GM19239 (cell line): ENCODE results near the gene SUSD4.

ENCODE experiments used
- DNase-seq: peaks from one replicate; pipeline ENCODE4 v3.0.0; 2011; ENCODE audit warnings: low spot score; ENCODE audit not compliant: insufficient read length
- FAIRE-seq: peaks from 2 replicates; lab custom pipeline; 2011; peaks lifted over from hg19 to GRCh38; lab: Jason Lieb, UNC

The SUSD4 gene

DNA sequence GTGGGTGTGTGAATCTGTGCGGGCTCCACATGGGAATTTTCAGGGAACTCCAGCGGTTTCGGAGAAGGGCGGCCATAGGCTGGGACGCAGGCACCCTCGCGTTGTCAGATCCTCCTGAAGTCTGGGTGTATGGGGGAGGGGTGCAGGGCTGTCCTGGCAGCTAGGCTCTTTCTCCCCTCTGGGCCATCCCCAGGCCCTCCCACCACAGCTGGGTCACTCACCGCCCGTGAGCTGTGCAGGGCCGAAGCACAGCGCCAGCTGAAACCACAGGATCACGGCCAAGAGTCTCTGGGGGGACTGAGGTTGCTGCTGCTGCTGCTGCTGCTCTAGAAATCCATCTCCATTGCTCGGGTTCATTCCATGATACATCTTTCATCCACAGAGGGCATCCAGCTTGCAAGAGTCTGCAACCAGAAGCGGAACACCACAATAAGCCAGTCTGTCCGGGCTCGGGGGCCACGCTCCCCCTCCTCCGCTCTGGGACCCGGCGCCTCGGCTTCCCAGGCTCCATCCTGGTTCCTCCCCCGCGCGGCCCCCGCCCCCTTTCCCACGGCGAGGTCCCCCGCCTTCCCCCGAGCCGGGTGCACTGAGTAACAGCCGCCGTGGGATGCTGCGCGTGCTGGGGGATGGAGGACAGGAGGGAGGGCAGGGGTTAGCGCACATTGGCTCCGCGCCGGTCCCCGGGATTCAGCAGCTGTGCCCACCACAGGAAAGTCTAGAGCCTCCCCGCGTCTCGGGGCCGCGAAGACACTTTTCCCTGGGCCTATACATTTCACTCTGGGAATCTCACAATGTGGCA, 720 bp downstream of the SUSD4 start:
- no peak for DNase-seq
- FAIRE-seq = no peak

DNA sequence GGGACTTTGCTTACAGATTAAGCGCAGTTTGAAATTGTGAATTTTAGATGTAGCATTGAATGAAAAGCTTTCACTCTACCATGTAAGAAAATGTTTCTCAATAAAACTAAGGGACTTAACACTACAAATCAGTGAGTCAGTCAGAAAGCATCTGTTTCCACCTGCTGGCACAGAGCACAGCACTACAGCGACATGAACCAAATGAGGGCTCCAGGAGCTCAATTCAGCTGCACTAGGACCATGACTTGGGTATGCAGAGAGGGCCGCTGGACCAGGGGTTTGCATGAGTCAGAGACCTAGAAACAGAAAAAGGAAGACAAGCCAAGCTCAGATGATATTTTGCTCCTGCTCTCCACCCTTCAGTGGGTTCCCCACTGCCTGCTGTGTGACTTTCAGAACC, 5.2 kb downstream of the SUSD4 start:
- FAIRE-seq (no peak), DNase-seq (no peak)

DNA sequence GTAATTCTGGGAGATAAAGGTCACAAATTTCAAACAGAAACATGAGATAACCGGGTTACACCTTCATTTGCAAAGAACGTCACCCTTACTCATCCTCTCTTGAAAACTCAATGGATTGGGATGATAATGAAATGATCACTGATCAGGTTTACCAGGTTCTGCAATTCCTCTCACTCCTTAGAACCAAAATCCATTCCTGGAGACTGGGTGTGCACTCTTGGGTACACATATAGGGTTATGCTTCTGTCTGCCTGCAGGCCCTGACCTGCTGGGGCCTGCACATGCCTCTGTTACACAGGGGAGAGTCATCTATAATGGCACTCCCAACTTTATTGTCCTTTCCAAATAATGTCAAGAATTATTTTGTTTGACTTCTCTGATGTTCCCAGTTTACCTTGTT, 8.3 kb downstream of the SUSD4 start:
- FAIRE-seq (no peak), DNase-seq (no peak)

DNA sequence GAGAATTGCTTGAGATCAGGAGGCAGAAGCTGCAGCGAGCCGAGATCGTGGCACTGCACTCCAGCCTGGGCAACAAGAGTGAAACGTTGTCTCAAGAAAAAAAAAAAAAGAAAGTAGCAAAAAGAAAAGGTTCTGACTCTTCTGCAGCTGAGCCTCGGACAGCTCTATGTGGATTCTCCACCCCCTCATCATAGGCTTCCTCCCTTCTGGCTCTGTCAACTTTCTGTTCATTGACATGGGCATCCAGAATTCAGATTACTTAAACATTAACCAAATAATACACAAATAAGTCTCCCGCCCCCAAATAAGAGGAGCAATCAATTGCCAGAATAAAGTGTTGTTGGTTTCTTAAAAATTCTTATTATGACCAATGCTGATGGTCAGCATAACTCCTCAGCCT, 10.0 kb downstream of the SUSD4 start:
- no peak for DNase-seq
- no peak for FAIRE-seq

DNA sequence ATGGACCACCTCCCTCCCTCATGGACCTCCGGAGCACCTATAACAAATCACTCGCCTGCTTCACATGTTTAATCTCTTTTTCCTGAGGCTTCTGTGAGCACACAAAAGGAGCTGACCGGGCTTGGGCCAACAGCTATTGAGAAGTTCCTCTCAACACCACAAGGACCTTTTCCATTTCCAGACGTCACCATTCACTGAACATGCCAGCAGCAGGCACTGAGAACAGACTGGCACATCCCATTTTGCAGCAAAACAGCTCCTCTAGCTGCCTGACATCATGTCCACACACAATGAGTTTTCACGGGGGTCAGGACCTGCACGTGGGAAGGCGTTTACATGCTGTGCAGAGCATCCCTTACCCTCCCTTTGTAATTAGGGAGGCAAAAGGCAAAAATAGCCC, 11.0 kb downstream of the SUSD4 start:
- DNase-seq (no peak), FAIRE-seq (no peak)

DNA sequence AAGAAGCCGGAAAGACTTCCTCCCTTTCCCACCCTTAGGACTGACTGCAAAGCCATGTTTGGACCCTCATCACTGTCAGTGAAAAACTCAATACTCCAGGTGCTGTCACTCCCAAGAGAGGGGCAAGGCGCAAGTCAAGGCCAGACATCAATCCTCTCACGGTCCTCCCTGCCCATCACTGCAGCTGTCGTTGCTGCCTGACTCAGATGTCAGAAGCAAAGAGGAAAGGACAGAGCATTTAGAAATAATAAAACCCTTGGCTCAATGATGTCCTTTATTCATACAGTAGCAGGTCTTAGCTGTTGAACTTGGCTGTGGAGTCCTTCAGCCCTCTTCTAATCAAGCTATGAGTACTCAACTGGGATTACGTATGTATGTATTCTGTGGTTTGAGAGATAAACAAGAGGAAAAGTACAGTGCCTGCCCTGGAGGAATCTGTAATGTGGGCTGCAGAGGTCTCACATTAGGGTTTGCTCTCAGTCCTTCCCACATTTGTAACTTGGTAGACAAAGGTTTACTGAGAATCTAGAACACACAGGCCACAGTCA, 13.5 kb downstream of the SUSD4 start:
- no peak for FAIRE-seq
- DNase-seq = no peak

DNA sequence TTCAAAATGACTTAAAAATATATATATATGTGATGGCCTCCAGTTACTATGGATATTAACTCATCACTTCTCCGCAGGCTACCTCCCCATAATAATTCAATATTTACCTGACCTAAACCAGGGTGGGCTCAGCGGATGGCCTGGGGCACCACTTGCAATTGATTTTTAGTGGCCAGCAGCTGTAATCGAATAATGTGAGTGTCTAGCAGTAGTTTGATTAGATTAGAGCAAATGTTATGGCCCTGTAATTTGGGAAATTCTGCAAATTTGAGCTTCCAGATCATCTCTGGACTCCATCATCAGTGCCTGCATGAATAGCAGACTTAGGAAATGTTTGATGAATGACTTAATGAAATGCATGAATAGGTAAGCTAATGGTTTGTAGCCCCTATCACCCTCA, 14.7 kb downstream of the SUSD4 start:
- FAIRE-seq = no peak
- no peak for DNase-seq

DNA sequence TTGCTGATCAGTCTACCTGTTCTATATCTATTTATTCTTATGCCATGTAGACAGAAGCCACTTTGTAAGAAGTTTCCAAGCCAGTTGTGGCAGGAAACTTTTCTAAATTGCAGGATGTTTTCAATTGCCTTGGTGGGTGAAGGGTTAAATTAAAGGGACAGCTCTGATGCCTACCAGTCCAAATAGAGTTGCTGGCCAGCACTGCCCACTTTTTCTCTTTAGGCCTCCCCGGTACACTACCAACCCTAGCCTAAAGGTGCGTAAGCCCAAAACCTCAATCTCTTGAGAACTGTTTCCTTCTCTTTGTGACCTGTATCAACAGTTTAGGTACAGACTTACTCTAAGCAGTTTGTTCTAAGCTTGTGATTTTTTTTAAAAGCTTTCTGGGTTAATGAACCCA, 15.5 kb downstream of the SUSD4 start:
- no peak for DNase-seq
- no peak for FAIRE-seq

DNA sequence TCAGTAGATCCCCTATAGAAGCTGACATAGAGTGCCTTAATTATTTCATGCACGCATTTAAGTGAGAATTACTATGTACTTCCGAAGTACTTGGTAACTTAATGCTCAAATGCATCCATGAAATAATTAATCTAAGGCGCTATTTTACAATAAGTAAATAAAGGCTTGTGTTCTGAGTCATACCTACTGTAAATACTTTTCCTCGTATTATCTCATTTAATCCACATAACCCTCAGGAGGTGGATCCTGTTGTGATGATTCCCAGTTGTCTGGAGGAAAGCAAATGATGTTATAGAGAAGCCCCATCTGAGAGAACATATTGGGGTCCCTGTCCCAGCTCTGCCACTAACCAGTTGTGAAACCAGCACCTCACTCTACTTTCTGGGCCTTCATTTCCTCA, 16.4 kb downstream of the SUSD4 start:
- FAIRE-seq = no peak
- DNase-seq = no peak

DNA sequence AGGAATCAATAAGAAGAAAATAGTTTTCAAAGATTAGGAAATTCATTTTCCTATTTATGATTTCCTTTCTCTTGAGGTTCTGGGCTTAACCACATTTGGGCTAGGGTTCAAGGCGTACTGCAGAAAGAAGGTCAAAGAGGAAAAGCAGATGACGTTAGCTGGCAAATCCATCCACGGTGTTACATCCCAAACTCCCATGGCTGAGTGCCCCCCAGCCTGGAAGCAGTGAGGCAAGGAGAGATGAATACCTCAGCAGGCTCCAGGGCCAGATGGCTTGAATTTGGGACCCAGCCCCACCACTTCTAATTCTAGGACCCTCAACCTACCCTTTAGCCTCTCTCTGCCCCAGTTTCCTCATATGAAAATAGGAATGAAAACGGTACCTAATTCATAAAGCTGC, 17.7 kb downstream of the SUSD4 start:
- FAIRE-seq = no peak

DNA sequence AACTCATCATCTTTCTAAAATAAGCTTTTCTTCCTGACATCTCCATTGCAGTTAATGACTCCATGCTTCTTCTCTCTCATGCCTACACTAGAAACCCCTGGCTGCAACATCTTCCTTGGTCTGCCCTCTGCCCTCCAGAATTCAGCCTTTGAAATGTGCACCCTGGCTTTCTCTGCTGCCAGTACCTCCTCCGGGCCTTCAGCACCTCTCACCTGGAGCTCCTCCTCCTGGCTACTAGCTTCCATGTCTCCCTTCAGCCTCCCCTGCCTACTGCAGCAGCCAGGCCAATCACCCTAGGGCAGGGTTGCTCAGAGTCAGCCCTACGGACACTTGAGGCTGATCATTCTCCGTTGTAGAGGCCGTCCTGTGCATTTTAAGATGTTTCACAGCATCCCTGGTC, 18.3 kb downstream of the SUSD4 start:
- DNase-seq = no peak

More for the DNA sequence above, 17.7 kb downstream of the SUSD4 start:
- no peak for DNase-seq

DNA sequence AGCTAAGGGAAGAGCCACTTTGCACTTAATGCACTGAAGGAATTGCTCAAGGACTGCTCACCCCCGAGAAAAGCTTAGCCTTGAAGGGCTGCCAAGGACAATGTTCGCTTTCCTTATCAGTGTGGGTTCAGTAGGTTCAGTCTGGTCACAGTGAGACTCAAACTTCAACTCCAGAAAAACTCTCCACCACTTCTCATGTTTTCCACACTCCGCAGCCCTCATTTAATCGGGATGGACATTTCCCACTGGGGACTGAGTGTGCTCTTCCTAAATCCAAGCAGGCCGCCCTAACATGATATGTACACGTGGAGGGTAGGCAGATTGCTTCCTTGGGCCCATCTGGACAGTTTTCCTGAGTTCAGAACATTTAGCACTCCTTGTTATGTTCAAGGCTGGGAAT, 19.5 kb downstream of the SUSD4 start:
- no peak for FAIRE-seq
- DNase-seq = no peak

More for the DNA sequence above, 18.3 kb downstream of the SUSD4 start:
- no peak for FAIRE-seq

DNA sequence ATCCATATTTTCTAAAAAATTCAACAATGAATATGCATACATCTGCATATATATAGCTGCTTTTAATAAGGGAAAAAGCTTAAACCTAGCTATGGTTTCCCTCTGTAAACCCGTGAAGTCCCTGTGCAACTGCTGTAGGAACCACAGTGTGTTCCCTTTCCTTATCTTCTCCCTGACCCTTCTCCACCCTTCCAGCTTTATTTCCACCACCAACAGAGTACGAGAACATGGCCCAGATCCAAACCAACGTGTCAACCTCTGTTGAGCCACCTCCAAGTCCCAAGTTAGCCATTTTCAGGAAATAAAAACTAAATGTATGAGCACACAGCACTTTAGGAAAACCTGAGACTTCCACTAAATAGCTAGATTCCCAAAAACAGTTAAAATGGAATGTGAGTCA, 20.3 kb downstream of the SUSD4 start:
- FAIRE-seq = no peak
- DNase-seq = no peak

DNA sequence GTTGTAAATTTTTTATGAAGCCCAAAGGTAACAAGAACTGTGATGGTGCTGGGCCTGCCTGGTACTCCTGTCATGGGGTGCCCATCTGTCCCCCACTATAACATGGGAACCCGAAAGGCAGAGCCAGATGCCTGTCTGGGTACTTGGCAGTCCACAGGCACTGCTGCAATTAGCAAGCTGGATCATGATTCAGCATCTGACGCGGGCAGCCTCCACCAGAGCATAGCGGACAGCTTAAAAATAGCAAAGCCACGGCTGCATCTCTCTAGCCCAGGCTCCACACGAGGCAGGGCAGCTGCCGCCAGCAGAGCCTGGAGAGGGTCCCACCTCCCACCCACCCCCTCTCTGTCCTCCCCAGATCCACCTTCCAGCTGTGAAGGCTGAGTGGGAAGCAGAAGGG, 22.9 kb downstream of the SUSD4 start:
- DNase-seq (no peak), FAIRE-seq (no peak)

DNA sequence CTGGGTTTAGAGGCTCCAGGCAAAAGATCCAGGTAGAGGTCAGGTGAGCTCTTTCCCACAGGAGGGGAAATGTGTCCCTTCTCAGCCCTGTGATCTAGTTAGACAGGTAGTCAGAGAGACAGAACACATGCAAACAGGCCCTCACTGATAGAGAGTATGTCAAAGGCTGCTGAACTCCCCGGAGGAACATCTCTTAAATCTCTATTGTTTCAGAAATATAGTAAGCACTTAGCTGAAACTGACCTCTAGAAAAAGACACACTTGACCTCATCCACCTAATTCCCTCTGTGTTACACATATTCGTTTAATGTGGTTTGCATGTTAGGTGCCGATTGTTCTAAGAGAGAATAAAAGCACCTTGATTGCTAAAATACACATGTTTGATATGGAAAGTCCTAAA, 23.3 kb downstream of the SUSD4 start:
- DNase-seq (no peak), FAIRE-seq (no peak)

DNA sequence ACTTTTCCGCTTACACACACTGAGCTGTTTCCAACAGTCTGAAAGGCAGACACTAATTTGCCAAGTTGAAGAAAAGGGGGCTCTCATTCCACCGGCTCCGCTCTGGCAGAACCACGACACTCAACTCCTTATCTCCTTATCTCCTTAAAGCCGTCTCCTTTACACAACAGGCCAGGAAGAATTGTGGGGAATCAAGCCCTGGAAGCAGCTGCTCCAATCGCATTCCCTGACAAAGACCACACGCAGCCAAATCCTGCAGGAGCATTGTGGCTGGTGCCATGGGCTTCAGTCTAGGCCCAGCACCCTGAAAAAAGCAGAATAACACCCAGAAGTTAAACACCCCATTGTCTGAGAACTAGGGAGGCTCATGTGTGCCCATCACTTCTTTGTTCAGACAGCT, 24.1 kb downstream of the SUSD4 start:
- no peak for FAIRE-seq
- DNase-seq = no peak

DNA sequence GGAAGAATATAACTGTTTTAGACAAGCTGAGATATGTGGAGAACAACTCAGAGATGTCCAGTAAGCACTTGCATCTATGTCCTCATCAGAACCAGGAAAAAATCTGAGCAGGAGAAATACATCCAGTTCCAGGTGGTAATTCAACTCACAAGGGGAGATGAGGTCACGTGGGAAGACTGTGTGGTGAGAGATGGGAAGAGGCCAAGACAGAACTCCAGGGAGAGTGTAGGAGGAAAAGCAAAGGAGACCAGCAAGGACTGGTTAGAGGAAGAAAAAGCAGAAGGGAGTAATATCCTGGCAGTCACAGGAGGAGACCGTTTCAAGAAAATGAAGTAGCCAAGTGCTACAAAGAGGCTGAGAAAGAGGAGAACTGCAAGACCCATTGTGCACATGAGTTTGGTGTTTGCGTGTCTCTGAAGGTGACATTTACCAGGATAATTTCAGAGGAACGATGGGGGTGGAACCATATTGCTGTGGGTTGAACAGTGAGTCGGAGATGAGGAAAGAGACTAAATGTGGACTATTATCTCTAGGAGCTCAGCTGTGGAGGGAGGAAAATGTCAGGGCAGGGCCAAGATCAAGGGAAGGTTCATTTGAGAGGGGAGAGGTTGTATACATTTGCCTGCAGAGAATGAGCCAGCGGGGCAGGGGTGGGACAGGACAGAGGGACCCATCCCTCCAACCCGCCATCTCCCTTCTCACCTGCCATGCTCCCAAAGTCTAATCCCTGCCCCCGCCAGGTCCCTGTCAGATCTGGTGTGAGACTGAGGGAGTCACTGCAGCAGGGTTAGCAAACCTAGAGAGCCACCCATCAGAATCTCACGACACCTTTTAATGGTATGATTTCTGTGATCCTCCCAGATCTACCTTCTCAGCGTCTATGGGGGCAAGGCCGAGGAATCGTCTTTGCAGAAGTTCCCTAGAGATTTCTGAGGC, 24.9 kb downstream of the SUSD4 start:
- DNase-seq = no peak
- no peak for FAIRE-seq

DNA sequence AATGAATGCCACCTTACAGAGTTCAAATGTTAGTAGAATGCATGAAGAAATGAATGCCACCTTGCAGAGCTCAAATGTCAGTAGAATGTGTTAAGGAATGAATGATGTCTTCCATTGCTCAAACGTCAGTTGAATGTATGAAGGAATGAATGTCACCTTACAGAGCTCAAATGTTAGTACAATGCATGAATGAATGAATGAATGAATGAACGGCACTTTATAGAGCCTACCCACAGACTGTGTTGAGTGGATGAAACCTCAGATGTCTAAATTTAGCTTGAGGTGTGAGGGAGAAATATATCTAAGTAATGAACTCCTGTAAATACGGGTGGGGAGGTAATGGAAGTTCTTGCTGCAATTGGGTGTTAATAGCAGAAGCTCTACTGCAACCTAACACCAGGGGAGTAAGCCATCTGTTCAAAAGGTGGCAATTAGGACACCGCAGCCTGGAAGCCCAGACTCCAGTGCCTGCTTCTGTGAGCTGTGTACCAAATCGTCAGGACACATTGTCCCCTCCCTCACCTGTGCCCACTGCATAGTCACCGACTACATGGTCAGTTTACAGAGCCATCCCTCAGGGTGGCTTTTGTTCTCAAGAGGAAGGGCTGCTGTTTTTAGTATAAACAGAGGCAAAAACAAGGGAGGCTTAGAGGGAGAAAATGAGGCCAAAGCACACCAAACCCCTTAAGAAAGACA, 26.7 kb downstream of the SUSD4 start:
- no peak for FAIRE-seq

DNA sequence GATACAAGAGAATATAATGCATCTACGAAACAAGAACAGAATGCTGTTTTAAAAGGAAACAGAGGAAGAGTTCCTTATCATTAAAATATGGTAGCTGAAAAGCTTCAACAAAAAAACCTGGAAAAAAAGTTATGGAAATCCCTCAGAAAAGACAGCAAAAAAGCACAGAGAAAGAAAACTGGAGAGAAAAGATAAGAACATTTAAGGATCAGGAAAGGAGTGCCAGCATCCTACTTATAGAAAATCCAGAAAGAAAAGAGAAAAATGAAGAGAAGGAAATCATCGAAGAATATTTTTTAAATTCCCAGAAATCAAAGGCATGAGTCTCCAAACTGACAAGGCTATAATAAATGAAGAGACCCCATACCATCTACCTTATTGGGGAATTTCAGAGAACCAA, 29.8 kb downstream of the SUSD4 start:
- no peak for FAIRE-seq
- DNase-seq = no peak

More for the DNA sequence above, 26.7 kb downstream of the SUSD4 start:
- DNase-seq = no peak

DNA sequence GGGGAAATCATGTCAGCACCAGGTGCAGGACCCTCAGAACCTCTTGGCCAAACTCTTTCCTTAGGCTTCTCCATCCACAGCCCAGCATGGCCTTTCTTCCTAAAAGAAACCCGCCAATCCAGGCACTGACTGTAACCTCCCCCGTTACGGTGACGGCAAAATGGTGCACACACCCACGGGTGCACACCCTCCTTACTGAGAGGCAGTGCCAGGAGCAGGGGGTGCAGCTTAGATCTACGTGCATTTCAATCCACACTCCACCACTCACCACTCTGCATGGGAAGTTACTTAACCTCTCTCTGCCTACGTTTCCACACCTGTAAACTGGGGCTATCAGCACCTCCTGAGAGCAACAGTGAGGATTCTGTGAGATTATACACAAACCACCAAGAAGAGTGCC, 31.0 kb downstream of the SUSD4 start:
- FAIRE-seq (no peak), DNase-seq (no peak)

DNA sequence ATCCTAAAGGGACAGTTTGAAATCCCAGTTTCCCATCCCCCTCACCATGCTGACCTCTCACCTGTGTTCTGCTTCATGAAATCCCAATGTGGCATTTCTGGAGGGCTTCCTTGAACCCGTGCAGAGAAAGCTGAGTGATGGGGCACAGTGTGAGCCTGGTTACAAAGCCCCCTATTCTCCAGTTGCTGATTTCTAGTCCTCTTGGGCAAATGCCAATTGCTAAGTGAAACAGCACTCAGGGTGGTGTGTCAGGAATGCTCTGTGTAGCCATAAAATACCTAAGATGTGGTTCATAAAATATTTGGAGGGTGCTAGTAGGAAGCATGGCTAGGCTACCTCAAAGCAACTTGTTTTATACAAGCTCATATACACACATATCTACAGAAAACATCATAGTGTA, 32.0 kb downstream of the SUSD4 start:
- DNase-seq = no peak
- FAIRE-seq = no peak
